ENCODE data around the gene RBM6.
"Not testable (repeated sequence)": the region's sequence is repeated elsewhere in the genome, so short reads cannot be mapped to it uniquely, and the experiment has no call there.

Gene RBM6

DNA sequence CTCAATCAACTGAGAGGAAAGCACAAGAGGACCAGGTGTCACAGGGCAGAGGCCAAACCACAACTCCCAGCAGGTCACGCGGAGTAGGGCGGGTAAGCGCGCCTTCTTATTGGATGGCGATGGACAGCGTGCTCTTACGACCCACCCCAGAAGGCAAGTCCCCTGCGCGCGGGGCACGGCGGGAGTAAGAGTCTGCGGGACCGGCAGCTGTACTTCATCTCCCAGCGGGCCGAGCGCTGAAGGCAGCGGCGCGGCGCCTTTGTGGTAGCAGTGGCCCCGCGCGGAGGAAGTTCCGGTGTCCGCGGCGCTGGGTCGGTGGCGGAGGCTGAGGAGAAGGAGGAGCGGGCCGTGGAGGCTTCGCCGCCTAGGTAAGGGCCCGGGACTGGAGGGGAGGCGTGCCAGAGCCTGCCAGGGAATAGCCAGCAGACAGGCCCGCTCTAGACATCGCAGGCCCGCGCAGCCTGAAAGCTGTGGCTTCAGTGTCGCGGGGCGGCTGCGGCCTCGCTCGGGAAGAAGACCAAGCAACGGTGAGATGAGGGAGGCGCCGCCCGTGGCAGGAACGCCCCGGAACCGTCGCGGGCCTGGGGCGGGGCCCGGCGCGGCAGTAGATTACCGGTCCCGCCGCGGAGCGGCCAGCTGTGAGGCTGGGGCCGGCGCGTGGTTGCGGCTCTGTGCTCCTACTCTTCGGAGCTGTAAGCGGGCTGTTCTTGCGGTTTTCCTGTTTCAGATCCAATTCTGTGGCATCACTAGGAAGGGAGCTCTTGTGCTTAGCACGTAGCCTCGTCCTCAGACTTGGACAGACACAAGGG, at the start of gene RBM6:
Gene RBM6, plus strand, starts transcription at position 293 of the 809 bp plus-strand sequence. CDS start 22,492 bp downstream, outside the sequence.
- DNase-seq (ENCODE audit: low read depth in 2 of 2) = peak; percentile 91 to 93

DNA sequence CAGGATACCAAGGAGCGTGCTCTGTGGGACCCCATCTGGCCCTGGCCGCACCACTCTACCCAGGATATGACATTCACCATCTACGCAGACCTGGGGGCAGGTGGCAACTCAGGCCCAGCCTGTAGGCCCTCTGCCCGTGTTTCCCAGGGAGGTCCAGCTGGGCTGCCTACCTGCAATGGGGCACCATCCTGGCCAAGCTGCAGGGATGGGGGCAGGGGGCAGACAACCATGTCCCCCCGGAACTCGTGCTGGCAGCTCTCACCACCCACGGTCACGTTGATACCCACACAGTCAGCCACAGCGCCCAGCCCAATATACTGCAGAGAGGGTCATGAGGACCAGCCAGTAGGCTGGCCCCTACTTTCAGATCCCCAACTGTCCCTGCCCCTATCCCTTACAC, 44.2 kb upstream of the RBM6 start:
- no peak for DNase-seq (ENCODE audit: low read depth in 2 of 2)

DNA sequence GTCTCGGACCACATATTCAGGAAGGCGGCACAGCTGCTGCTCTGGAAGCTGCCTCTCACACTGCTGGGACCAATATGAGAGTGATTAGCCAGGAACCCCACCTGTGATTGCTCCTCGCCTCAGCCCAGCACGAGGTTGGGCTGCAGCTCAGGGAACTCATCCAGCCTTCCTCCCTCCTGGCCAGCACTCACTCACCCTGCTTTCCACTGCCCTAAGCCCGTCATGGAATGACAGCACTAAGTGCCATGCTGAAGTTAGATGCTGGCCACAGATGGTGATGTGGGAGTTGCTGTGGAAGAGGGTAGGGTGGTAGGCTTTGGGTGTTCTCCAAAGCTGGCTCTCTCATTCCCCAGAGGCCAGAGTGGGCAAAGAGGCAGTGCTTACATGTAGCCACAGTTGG, 43.6 kb upstream of the RBM6 start:
- DNase-seq (ENCODE audit: low read depth in 2 of 2) = no peak

DNA sequence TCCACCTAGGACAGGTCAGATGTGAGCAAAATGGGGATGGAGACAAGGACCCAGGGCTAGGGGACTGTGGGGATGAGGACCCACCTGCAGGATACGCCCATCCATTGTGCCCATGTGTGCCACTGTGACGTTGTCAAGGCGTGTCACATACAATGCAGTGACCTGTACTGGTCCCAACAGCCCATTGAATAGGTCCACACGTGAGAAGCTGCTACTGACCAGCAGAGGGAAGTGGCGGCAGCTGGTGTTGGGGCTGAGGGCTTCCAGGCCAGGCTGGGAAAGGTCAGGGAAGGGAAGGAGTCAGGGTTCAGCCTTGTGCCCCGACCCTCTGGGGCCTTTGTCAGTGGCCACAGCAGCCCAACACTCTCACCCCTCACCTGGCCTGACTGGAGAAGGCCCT, 41.0 kb upstream of the RBM6 start:
- no peak for DNase-seq (ENCODE audit: low read depth in 2 of 2)

GRCh38 chr3:49899815-49900214, 40.1 kb upstream of the RBM6 start:
- no peak for DNase-seq (ENCODE audit: low read depth in 2 of 2)

- no peak for DNase-seq (ENCODE audit: low read depth in 2 of 2)
Measured at GRCh38 chr3:49900491-49901153, 39.3 kb upstream of the RBM6 start.

- DNase-seq (ENCODE audit: low read depth in 2 of 2) = no peak
Measured at GRCh38 chr3:49901366-49902339, 38.3 kb upstream of the RBM6 start.

DNA sequence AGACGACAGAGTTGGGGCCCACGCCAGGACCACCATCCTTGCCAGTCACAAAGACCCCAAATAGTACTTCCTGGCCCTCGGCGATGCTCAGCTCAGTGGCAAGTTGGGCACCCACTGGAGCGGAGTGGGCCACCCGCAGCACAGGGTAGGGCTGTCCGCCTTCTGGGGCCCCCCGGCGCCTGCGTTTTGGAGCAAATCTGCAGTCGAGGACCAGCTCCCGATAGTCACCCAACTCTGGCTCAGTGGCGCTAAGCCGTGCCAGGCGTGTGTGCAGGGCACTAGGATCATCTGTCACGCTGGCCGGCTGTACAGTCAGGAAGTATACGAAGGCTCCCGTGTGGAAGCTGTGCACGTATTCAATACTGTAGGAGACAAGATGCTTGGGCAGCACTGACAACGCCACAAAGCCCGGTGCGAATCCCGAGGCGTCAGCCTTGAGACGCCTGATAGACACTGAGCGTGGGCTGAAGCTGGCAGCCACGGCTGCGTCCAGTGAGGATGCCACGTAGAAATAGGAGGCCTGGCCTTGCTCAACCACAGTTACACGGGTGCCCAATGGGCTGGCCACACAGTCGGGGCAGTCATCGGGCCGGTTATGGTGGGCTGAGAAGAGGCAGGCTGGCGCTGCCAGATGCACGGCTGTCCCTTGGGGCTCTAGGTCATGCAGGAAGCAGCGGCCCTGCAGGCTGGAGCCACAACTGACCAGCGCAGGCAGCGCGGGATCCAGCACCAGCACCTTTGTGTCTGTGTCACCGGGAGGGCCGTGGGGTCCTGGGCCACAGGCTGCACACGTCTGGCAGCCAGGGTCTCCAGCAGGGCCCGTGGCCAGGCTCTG, 37.2 kb upstream of the RBM6 start:
- DNase-seq (ENCODE audit: low read depth in 2 of 2) = no peak

DNA sequence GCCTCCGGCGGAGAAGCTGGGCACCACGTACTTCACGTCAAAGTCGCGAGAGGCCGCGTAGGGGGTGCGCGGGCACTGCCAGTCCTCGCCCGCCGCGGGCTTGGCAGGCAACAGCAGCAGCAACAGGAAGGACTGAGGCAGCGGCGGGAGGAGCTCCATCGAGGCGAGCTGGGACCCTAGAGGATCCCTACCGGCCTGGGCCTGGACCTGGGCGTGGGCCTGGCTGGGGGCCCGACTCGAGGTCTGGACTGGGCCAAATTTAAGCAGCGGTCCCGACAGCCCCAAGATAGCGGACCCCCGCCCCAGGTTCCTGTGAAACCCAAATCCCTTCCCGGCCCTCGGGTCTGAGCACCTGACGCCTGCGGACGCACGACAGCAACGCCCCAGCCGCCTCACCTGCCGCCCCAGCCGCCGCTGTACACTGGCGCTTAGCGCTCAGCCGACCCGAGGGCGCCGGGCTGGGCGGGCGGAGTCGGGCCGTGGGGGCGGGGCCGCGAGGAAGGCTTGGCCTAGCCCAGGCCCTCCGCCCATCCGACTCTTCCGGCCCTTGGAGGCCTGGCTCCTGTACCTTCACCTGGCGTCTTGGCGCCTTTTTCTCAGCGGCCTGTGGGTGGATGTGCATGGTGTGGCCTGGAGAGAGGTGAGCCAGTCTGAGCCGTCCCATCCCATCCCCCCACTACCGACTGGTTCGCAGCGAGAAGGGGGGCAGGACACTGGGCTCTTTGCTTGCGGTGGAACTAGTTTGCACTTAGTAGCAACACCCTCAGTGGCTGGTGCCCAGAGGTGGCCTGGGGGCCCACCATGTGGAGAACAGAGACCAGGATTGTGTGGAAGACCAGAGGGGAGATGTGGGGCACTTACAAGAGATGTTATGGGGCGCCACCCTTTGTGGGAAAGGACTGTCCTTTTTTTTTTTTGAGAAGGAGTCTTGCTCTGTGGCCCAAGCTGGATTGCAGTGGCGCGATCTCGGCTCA, 36.2 kb upstream of the RBM6 start, which contains the start of gene MST1R:
Gene MST1R, minus strand, starts transcription at position 423 of the 974 bp plus-strand sequence. Its CDS starts 264 bp downstream, at position 159.
- peak; percentile 81 for DNase-seq (ENCODE audit: low read depth in 2 of 2)

DNA sequence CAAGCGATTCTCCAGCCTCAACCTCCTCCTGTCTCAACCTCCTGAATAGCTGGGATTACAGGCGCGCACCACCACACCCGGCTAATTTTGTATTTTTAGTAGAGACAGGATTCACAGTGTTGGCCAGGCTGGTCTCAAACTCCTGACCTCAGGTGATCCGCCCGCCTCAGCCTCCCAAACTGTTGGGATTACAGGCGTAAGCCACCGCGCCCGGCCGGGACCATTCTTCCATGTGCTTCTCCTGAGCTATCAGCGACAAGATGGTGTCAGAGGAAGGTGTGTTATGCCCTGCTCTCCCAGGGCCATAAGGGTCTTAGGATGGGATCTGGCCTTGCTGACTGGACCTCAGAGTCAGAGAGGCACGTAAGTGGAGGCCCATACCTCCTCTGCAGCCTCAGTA, 35.5 kb upstream of the RBM6 start:
- DNase-seq (ENCODE audit: low read depth in 2 of 2) = not testable (repeated sequence)

DNA sequence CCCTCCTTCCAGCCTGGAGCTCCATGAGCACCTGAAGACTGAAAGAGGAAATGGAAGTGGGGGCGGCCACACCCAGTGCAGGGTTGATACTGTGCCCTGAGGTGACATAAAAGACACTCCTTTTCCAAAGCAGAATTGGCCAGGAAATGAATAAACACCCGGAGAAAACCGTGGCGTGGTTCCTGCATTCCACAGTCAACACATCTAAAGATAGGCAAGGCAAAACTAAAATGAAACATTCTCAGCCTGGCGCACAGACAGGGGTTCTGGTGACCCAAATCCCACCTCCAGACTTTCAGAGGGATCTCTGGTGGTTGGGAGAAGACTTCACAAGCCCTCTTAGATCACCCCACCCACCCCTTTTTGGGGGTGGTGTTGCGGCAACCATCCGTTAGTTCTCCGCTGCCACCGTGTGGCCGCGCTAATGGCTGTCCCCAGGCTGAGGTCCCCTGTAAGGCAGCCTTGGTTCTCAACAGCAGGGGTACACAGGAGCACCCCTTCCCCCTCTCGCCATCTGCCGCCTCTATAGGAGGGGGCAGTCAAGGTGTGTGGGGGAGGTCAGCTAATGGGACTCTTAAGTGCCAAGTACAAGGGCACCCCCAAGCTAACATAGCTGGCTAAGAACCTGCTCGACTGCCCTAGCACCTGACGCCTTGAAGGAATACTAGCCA, 33.7 kb upstream of the RBM6 start:
- peak in 1 of 2 donors; percentile 36 for DNase-seq (ENCODE audit: low read depth in 2 of 2)

GRCh38 chr3:49908373-49909199, 31.4 kb upstream of the RBM6 start:
- DNase-seq (ENCODE audit: low read depth in 2 of 2) = no peak

GRCh38 chr3:49910409-49911123, 29.4 kb upstream of the RBM6 start:
- DNase-seq (ENCODE audit: low read depth in 2 of 2) = no peak

- no peak for DNase-seq (ENCODE audit: low read depth in 2 of 2)
Measured at GRCh38 chr3:49911124-49911420, 28.9 kb upstream of the RBM6 start.

- no peak for DNase-seq (ENCODE audit: low read depth in 2 of 2)
Measured at GRCh38 chr3:49911611-49912010, 28.3 kb upstream of the RBM6 start.

- DNase-seq (ENCODE audit: low read depth in 2 of 2) = no peak
Measured at GRCh38 chr3:49912881-49913281, 27.1 kb upstream of the RBM6 start.

- no peak for DNase-seq (ENCODE audit: low read depth in 2 of 2)
Measured at GRCh38 chr3:49914906-49915305, 25.0 kb upstream of the RBM6 start.

- DNase-seq (ENCODE audit: low read depth in 2 of 2) = no peak
Measured at GRCh38 chr3:49916686-49917085, 23.3 kb upstream of the RBM6 start.
